ENCODE measurements around the gene HOMER2. TPM values are rescaled to one million over a fixed set of nuclear protein-coding genes. Genes with fewer than 3 reads are reported as not detected.

Gene HOMER2
- total RNA-seq, 1 donor from 2014 or later, result 12.2 TPM

- Histone ChIP-seq H3K36me3 (ENCODE audit: insufficient read depth, low read length) (no peaks in the 10 kb centered on the region), H4K20me1 (ENCODE audit: insufficient read depth, low read length) (no peaks in the 10 kb centered on the region), H2AFZ (ENCODE audit: low read depth, low read length) (no peak overlapping the region), H3K4me3 (ENCODE audit: insufficient read depth, low read depth, low read length) (no peak overlapping the region), H3K27me3 (ENCODE audit: insufficient read depth, low read length) (no peaks in the 10 kb centered on the region), H3K9me3 (ENCODE audit: insufficient read depth, low read depth, low read length) (no peaks in the 10 kb centered on the region), H3K9ac (ENCODE audit: low read length) (no peak overlapping the region), H3K79me2 (ENCODE audit: insufficient read depth, low read length) (no peaks in the 10 kb centered on the region), H3K4me2 (ENCODE audit: low read length) (no peak overlapping the region), H3K4me1 (ENCODE audit: insufficient read depth, low read length) (no peaks in the 10 kb centered on the region), H3K27ac (ENCODE audit: low read depth, low read length) (no peak overlapping the region)
- H3K4me1 Mint-ChIP-seq (ENCODE audit: low read depth, unreplicated experiment), result no peaks in the 10 kb centered on the region
- TF ChIP-seq CTCF (IDR thresholded peaks at IDR 0.05; ENCODE audit: insufficient read depth, low read depth, low read length), result no peak
- TF ChIP-seq EZH2 (IDR thresholded peaks at IDR 0.05; ENCODE audit: insufficient read depth, low read length), result no peak
- no peak overlapping the region for H3K27ac Mint-ChIP-seq (ENCODE audit: unreplicated experiment)
- H3K4me3 Mint-ChIP-seq (ENCODE audit: unreplicated experiment), result no peak overlapping the region
- DNase-seq (ENCODE audit: low read depth) (no peak), FAIRE-seq (no peak)
- H3K36me3 Mint-ChIP-seq (ENCODE audit: low read depth, unreplicated experiment), result peaks cover 8% of the 10 kb centered on the region
- peaks cover 9% of the 10 kb centered on the region for H3K27me3 Mint-ChIP-seq (ENCODE audit: low read depth, unreplicated experiment)
- peaks cover 3% of the 10 kb centered on the region for H3K9me3 Mint-ChIP-seq (ENCODE audit: unreplicated experiment)
Observed at GRCh38 chr15:82959423-82959822, 6.9 kb upstream of the HOMER2 start.

- no peak overlapping the region for H3K4me3 Mint-ChIP-seq (ENCODE audit: unreplicated experiment)
- Histone ChIP-seq H3K27me3 (ENCODE audit: insufficient read depth, low read length) (no peaks in the 10 kb centered on the region), H3K4me3 (ENCODE audit: insufficient read depth, low read depth, low read length) (no peak overlapping the region), H3K27ac (ENCODE audit: low read depth, low read length) (no peak overlapping the region), H3K4me1 (ENCODE audit: insufficient read depth, low read length) (no peaks in the 10 kb centered on the region), H3K4me2 (ENCODE audit: low read length) (no peak overlapping the region), H3K9me3 (ENCODE audit: insufficient read depth, low read depth, low read length) (no peaks in the 10 kb centered on the region), H3K36me3 (ENCODE audit: insufficient read depth, low read length) (no peaks in the 10 kb centered on the region), H2AFZ (ENCODE audit: low read depth, low read length) (no peak overlapping the region), H3K79me2 (ENCODE audit: insufficient read depth, low read length) (no peaks in the 10 kb centered on the region), H4K20me1 (ENCODE audit: insufficient read depth, low read length) (no peaks in the 10 kb centered on the region), H3K9ac (ENCODE audit: low read length) (no peak overlapping the region)
- H3K27me3 Mint-ChIP-seq (ENCODE audit: low read depth, unreplicated experiment), result peaks cover 9% of the 10 kb centered on the region
- TF ChIP-seq CTCF (IDR thresholded peaks at IDR 0.05; ENCODE audit: insufficient read depth, low read depth, low read length) (no peak), EZH2 (IDR thresholded peaks at IDR 0.05; ENCODE audit: insufficient read depth, low read length) (no peak)
- peaks cover 3% of the 10 kb centered on the region for H3K9me3 Mint-ChIP-seq (ENCODE audit: unreplicated experiment)
- H3K36me3 Mint-ChIP-seq (ENCODE audit: low read depth, unreplicated experiment), result peaks cover 8% of the 10 kb centered on the region
- no peak for FAIRE-seq
- DNase-seq (ENCODE audit: low read depth), result no peak
- H3K4me1 Mint-ChIP-seq (ENCODE audit: low read depth, unreplicated experiment), result no peaks in the 10 kb centered on the region
- no peak overlapping the region for H3K27ac Mint-ChIP-seq (ENCODE audit: unreplicated experiment)
Observed at GRCh38 chr15:82958638-82959037, 6.1 kb upstream of the HOMER2 start.

DNA sequence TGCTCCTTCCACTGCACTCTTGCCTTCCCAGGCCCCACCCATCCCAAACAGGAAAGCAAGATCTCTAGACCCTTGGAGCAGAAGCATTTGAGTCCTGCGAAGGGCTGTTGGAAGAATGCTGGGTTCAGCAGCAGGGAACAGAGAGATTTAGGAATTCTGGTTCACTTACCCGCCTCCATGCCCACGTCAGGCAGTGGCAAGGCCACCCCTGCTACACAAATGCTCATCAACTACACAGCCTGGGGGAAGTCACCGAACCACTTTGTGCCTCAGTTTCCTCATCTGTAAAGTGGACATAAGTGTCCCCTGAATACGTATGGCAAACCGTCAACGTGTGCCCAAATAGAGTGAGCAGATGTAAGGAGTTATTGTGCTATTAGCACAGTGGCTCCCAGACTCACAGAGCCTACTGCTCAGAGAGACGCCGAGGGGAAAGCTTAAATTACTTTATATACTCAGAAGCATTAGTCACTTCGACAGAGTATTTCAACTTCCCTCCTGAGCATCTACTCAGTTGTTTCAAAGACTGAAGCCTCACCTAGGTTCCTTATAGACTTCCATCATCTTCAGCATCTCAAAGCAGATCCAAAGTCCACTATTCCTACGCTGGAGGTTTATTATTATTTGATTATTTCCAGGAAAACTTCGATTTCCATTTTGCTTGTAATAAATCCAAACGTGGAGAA, 905 bp downstream of the HOMER2 start:
- FAIRE-seq (no peak), DNase-seq (ENCODE audit: low read depth) (peak; percentile 16)
- Histone ChIP-seq H3K27ac (ENCODE audit: low read depth, low read length) (no peak overlapping the region), H3K4me3 (ENCODE audit: insufficient read depth, low read depth, low read length) (peak overlapping the region; percentile 55), H3K9ac (ENCODE audit: low read length) (peak overlapping the region; percentile 67), H3K4me1 (ENCODE audit: insufficient read depth, low read length) (no peaks in the 10 kb centered on the region), H3K36me3 (ENCODE audit: insufficient read depth, low read length) (no peaks in the 10 kb centered on the region), H2AFZ (ENCODE audit: low read depth, low read length) (peak overlapping the region; percentile 66), H4K20me1 (ENCODE audit: insufficient read depth, low read length) (no peaks in the 10 kb centered on the region), H3K9me3 (ENCODE audit: insufficient read depth, low read depth, low read length) (no peaks in the 10 kb centered on the region), H3K4me2 (ENCODE audit: low read length) (peak overlapping the region; percentile 88), H3K79me2 (ENCODE audit: insufficient read depth, low read length) (peaks cover 13% of the 10 kb centered on the region), H3K27me3 (ENCODE audit: insufficient read depth, low read length) (no peaks in the 10 kb centered on the region)
- H3K4me1 Mint-ChIP-seq (ENCODE audit: low read depth, unreplicated experiment), result no peaks in the 10 kb centered on the region
- no peaks in the 10 kb centered on the region for H3K9me3 Mint-ChIP-seq (ENCODE audit: unreplicated experiment)
- peaks cover 5% of the 10 kb centered on the region for H3K27me3 Mint-ChIP-seq (ENCODE audit: low read depth, unreplicated experiment)
- H3K36me3 Mint-ChIP-seq (ENCODE audit: low read depth, unreplicated experiment), result no peaks in the 10 kb centered on the region
- H3K4me3 Mint-ChIP-seq (ENCODE audit: unreplicated experiment), result no peak overlapping the region
- H3K27ac Mint-ChIP-seq (ENCODE audit: unreplicated experiment), result peak overlapping the region; percentile 41
- TF ChIP-seq EZH2 (IDR thresholded peaks at IDR 0.05; ENCODE audit: insufficient read depth, low read length) (no peak), CTCF (IDR thresholded peaks at IDR 0.05; ENCODE audit: insufficient read depth, low read depth, low read length) (no peak)
